Urinary bladder (tissue), 4 donors: ENCODE measurements around the gene GTF3C6. TPM values are rescaled to one million over a fixed set of nuclear protein-coding genes. Genes with fewer than 3 reads are reported as not detected.
"Not testable (repeated sequence)": the region's sequence is repeated elsewhere in the genome, so short reads cannot be mapped to it uniquely, and the experiment has no call there.

Experiments used
- DNase-seq: peaks from one replicate; pipeline ENCODE4 v3.0.0-alpha.2; 2015; ENCODE audit errors: extremely low spot score
- H3K27ac ChIP-seq: one replicate; pipeline ENCODE4 v1.5.1; 2013; ENCODE audit warnings: low read depth, mild to moderate bottlenecking, moderate library complexity
- H3K36me3 ChIP-seq: one replicate; pipeline ENCODE4 v1.6.1; 2013; ENCODE audit warnings: mild to moderate bottlenecking, moderate library complexity; ENCODE audit not compliant: insufficient read depth
- H3K4me1 ChIP-seq: one replicate; pipeline ENCODE4 v1.6.1; 2013; ENCODE audit warnings: mild to moderate bottlenecking, moderate library complexity; ENCODE audit not compliant: insufficient read depth
- H3K4me3 ChIP-seq: one replicate; pipeline ENCODE4 v1.5.1; 2013; ENCODE audit warnings: low read depth, low read length
- WGBS: extraction: QIAGEN DNeasy Blood & Tissue Kit; methylation state at CpG from one replicate; pipeline ENCODE4 v1.1.7; 2013; 5-methylcytosine and 5-hydroxymethylcytosine counted together
- polyA plus RNA-seq: library from polyadenylated mRNA; stranded (reverse); fragments of 200-250 nt; gene quantifications from one replicate; pipeline ENCODE4 v1.2.3, GENCODE V29; 2013
- total RNA-seq: library from RNA; depleted of rRNA; stranded (reverse); fragments of >200 nt; gene quantifications from one replicate; pipeline ENCODE4 v1.2.3, GENCODE V29; 2014
- donor health status: healthy with polysubstance abuse.
- donor health status: healthy.

GTF3C6 gene
- total and polyA plus RNA-seq, 2 donors: 33.2 to 45.3 TPM

DNA sequence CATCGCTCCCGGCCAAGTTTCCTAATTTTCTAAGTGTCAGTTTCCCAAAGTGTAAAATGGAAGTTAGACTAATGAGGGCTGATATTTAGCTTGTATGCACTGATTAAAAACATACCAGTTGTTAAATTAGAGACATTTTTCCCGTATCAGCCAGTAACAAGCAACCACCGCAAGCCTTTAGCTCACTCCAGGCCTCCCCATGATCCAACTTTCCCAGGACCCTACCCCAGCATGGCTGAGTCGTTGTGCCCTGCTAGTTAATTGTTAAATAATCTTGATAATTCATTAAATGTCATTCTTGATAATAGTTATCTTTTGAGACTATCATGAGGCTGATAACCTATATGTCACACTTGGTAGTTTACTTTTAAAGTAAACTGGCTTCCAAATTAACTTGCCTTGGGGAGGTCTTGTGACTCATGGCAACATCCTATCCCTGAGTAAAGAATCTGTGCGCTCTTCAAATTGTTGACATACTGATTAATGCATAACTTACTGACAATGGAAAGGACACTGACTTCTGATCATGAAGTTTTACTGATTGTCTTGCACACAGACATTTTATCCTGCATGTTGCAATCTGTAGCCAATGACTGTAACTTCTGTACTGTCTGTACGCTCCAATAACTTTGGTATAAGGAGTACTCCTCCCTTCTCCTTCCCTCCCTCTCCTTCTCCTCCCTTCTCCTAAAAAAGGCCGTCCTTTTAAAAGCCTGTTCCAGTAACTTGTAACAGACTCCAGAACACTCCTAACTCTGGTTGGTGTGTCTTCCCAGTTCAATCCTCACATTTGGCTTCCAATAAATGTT, 6.3 kb upstream of the GTF3C6 start:
- no peak overlapping the region for H3K27ac ChIP-seq
- H3K4me1 ChIP-seq: no peaks in the 10 kb centered on the region
- DNase-seq: peak; percentile 8
- no peak overlapping the region for H3K4me3 ChIP-seq
- 63% methylated on average over 8 of the region's 8 CpGs for WGBS
- H3K36me3 ChIP-seq: no peaks in the 10 kb centered on the region

DNA sequence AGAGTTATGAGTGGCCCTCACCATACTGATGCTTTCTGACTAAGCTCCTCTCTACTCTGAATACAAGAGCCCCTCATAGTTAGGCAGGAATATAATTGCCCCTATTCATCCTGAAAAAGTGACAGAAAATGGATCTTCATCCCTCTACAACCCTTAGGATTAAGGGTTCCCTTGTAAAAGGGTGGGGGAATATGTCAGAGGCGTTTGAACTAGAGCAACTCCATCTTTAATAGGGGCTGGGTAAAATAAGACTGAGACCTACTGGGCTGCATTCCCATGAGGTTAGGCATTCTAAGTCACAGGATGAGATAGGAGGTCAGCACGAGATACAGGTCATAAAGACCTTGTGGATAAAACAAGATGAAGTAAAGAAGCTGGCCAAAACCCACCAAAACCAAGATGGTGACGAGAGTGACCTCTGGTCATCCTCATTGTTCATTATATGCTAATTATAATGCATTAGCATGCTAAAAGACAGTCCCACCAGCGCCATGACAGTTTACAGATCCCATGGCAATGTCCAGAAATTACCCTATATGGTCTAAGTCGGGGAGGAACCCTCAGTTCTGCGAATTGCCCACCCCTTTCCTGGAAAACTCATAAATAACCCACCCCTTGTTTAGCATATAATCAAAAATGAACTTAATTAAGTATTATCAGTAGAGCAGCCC, 4.7 kb upstream of the GTF3C6 start:
- Histone ChIP-seq H3K4me1 (no peaks in the 10 kb centered on the region), H3K36me3 (no peaks in the 10 kb centered on the region), H3K4me3 (no peak overlapping the region), H3K27ac (no peak overlapping the region)
- 92% methylated on average over 6 of the region's 6 CpGs for WGBS
- no peak for DNase-seq

DNA sequence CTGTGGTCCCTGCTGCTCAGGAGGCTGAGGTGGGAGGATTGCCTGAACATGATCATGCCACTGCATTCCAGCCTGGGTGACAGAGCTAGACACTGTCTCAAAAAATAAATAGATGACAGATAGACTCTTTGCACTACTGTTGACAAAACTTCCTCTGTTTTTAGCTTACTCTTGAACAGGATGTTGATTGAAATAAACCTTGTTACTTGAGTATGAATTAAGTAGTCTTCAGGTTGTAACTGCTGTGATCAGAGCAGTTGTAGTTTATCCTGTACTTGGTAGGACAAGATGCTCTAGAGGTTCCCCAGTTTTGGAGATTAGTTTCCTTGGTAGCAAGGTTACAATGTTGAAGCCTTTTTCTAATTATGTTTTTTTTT, 1.5 kb downstream of the GTF3C6 start:
- peaks cover 2% of the 10 kb centered on the region for H3K36me3 ChIP-seq
- no peak overlapping the region for H3K27ac ChIP-seq
- no peaks in the 10 kb centered on the region for H3K4me1 ChIP-seq
- no peak for DNase-seq
- no peak overlapping the region for H3K4me3 ChIP-seq

- 95% methylated on average over 20 of the region's 20 CpGs for WGBS
- not testable (repeated sequence) for H3K4me3 ChIP-seq, DNase-seq, H3K36me3 ChIP-seq, H3K4me1 ChIP-seq, H3K27ac ChIP-seq
Observed at GRCh38 chr6:110962636-110963035, 4.1 kb downstream of the GTF3C6 start.

DNA sequence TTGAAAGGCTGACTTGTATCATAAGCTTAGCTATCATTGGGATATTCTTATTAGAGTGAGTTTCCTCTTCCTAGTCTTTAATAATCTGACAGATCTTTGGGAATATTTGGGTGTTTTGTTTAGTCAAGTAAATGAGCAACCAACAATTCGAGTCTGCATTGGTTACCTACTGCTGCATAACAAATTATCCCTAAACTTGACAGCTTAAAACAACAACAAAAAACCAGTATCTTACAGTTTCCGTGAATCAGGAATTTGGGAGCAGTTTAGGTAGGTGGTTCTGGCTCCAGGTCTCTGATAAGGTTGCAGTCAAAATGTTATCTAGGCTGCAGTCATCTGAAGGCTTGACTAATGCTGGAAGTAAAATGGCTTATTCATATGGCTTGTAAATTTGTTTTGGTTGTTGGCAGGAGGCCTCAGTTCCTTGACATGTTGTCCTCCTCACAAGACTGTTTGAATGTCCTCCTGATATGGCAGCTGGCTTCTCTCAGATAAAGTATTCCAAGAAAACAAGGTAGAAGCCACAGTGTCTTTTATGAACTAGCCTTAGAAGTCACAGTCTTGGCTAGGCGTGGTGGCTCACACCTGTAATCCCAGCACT, 7.2 kb downstream of the GTF3C6 start:
- DNase-seq: no peak
- no peak overlapping the region for H3K4me3 ChIP-seq
- H3K36me3 ChIP-seq: peaks cover 5% of the 10 kb centered on the region
- H3K4me1 ChIP-seq: no peaks in the 10 kb centered on the region
- 96% methylated on average over 3 of the region's 3 CpGs for WGBS
- no peak overlapping the region for H3K27ac ChIP-seq

DNA sequence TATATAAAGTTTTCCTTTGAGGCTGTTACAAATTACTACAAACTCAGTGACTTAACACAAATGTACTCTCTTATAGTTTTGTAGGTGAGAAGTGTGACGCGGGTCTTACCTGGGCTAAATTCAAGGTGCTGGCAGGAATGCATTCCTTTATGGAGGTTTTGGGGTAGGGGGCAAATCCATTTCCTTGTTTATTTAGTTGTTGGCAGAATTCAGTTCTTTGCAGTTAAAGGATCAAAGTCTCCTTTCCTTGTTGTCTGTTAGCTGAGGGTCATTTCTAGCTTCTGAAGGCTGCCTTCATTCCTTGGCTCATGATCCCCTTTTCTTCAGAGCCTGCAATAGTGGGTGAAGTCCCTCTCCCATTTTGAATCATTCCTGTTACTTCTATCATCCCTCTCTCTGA, 10.2 kb downstream of the GTF3C6 start:
- not testable (repeated sequence) for H3K4me3 ChIP-seq, H3K4me1 ChIP-seq, DNase-seq, H3K36me3 ChIP-seq, H3K27ac ChIP-seq
- 96% methylated on average over 2 of the region's 2 CpGs for WGBS

DNA sequence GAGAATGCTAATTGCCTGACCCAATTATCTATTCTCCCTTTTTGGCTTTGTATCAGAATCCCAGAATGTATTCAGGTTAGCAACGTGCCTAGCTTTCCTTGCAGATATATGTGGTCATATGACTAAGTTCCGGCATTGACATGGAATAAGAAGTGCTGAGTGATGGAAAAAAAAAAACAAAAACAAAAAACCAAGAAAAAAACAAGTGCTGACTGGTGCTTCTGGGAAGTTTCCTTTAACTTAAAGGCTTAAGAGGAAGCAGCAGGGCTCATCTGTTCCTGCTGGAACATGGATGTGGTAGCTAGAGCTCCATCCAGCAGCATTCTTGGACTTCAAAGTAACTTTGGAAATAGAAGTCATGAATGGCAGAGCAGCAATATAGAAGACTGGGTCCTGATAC, 13.0 kb downstream of the GTF3C6 start:
- H3K4me1 ChIP-seq: no peaks in the 10 kb centered on the region
- 46% methylated on average over 2 of the region's 2 CpGs for WGBS
- H3K27ac ChIP-seq: no peak overlapping the region
- H3K4me3 ChIP-seq: no peak overlapping the region
- no peaks in the 10 kb centered on the region for H3K36me3 ChIP-seq
- DNase-seq: no peak

- Histone ChIP-seq H3K4me1 (no peaks in the 10 kb centered on the region), H3K27ac (no peak overlapping the region), H3K4me3 (no peak overlapping the region), H3K36me3 (no peaks in the 10 kb centered on the region)
- no peak for DNase-seq
- WGBS: 44% methylated on average over 1 of the region's 1 CpG
Observed at GRCh38 chr6:110976575-110976974, 18.1 kb downstream of the GTF3C6 start.

- DNase-seq: no peak
- Histone ChIP-seq H3K4me1 (peaks cover 2% of the 10 kb centered on the region), H3K4me3 (no peak overlapping the region), H3K36me3 (no peaks in the 10 kb centered on the region), H3K27ac (no peak overlapping the region)
- 96% methylated on average over 9 of the region's 9 CpGs for WGBS
Observed at GRCh38 chr6:110979565-110980101, 21.1 kb downstream of the GTF3C6 start.

GRCh38 chr6:110980227-110980626, 21.7 kb downstream of the GTF3C6 start:
- Histone ChIP-seq H3K4me1 (peaks cover 2% of the 10 kb centered on the region), H3K4me3 (no peak overlapping the region), H3K36me3 (no peaks in the 10 kb centered on the region), H3K27ac (no peak overlapping the region)
- WGBS: 96% methylated on average over 5 of the region's 5 CpGs
- no peak for DNase-seq

DNA sequence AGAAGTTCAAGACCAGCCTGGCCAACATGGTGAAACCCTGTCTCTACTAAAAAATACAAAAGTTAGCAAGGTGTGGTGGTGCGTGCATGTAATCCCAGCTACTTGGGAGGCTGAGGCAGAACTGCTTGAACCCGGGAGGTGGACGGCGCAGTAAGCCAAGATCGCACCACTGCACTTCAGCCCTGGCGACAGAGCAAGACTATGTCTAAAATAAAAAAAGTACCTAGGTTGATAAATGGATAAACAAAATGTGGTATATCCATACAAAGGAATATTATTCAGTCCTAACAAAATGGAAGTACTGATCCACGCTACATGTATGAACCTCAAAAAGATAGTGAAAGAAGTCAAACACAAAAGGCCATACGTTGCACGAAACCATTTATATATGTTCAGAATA, 22.1 kb downstream of the GTF3C6 start:
- H3K36me3 ChIP-seq: no peaks in the 10 kb centered on the region
- DNase-seq: no peak
- H3K4me1 ChIP-seq: peaks cover 2% of the 10 kb centered on the region
- H3K27ac ChIP-seq: no peak overlapping the region
- no peak overlapping the region for H3K4me3 ChIP-seq
- WGBS: 99% methylated on average over 9 of the region's 9 CpGs

GRCh38 chr6:110981202-110981600, 22.7 kb downstream of the GTF3C6 start:
- DNase-seq: no peak
- Histone ChIP-seq H3K4me1 (peaks cover 2% of the 10 kb centered on the region), H3K36me3 (no peaks in the 10 kb centered on the region), H3K27ac (no peak overlapping the region), H3K4me3 (peak overlapping the region; percentile 84)
- WGBS: 41% methylated on average over 9 of the region's 9 CpGs

GRCh38 chr6:110990840-110991576, 32.5 kb downstream of the GTF3C6 start:
- peaks cover 2% of the 10 kb centered on the region for H3K36me3 ChIP-seq
- no peaks in the 10 kb centered on the region for H3K4me1 ChIP-seq
- DNase-seq: no peak
- H3K4me3 ChIP-seq: no peak overlapping the region
- no peak overlapping the region for H3K27ac ChIP-seq
- WGBS: 82% methylated on average over 11 of the region's 11 CpGs
